Measurements from ENCODE around the gene CDCA4.

The CDCA4 gene

DNA sequence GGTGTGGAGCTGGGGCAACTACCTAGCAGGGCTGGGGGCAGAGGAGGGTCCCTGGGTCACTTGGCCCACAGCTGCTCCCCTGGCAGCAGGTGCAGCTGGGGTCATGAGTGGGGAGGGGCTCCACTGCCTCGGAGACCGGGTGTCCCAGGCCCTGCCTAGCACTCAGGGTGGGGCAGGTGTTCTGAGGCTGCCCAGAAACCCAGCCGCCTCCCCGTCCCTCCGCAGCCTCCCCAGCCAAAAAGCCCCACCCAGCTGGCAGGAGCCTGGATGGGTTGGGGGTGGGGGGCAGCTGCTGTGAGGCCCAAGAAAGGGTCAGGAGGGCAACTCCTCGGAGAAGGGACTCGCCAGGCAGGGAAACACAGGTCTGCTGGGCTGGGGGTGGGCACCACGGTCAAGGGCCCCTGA, 53.9 kb downstream of the CDCA4 start:
- in situ Hi-C loops (cut with MboI; ENCODE audit: low sequenced_read_pairs): no loop called here

DNA sequence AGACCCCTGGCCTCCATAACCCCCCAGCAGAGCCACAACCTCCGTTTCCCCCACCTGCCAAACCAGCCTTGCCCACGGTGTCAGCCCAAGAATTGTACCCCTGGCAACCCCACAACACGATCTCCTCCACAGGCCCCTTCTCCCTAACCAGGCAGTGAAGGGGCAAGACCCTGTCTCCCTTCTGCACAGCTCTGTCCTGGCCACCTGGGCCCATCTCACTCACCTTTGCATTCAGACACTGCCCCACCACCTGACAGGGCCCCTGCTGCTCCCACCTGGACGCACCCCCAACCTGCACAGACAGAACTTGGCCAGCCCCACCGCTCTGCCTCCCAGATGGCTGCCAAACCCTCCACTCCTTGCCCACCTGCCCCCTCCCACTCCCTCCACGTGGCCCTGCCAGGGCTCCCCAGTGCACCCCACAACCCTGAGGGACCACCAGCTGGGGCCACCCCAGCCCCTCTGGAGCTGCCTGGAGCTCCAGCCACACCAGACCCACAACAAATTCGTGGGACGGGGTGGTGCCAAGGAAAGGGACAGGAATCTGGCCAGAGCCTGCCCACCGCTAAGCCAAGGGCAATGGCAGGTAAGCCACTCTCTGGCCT, 54.5 kb downstream of the CDCA4 start:
- in situ Hi-C loops (cut with MboI; ENCODE audit: low sequenced_read_pairs): no loop called here

DNA sequence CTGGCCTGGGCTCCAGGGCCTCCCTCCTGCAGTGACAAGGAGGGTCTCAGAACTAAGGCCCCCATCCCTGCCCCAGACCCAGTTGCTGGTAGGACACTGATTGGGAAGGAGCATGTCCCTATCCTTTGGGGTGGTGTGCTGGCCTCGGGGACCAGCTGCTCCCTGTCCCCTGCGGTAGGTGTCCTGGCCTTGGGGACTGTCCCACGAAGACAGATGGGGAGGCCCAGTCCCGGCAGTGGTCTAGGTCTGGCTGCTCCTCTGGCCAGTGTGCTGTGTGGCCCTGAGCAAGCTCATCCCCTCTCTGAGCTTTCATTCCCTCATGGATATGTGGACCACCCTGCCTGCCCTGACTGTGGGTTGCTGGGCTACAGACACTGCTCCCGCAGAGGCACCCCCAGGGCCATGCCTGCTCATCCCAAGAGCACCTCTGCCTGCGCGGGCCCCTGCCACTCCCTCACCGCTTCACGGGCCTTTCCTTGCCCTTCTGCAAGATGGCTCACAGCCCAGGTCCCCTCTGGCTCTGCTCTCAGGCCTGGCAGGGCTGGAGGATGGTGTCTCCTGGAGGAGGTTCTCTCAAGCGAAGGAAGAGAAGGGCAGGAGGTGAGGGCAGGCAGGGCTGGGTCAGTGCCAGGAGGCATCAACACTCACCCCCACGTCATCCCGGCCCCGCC, 55.2 kb downstream of the CDCA4 start:
- in situ Hi-C loops (cut with MboI; ENCODE audit: low sequenced_read_pairs): no loop called here

DNA sequence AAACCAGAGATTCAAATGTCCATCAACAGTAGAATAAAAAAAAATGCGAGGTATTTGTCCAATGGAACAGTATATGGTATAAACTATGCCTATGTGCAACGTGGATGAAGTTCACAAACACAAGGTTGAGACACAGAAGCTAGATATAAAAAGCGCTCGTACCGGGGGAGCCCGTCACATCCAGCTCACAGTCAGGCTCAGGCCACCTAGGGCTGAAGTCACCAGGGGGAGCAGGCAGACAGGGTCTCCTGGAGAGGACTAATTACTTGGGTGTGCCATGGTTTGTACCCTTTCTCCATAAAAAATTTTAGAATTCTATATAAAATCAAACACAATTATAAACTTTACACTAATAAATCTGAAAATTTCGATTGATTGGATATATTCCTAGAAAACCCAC, 56.3 kb downstream of the CDCA4 start:
- in situ Hi-C loops (cut with MboI; ENCODE audit: low sequenced_read_pairs): no loop called here

Data from HL-60/S4 treated with retinoic acid at 250 ng/mL for 4 days and 3 days (cell line).